GM13977 (cell line): ENCODE data around the gene LRRC17.

Experiments used
- DNase-seq: peaks from one replicate; pipeline ENCODE4 v3.0.0; 2012; ENCODE audit warnings: low spot score
- in situ Hi-C: fragments of 300-500 bp; cut with MboI; formaldehyde crosslinking; loops from one replicate; pipeline ENCODE4 v1.12.0; 2022; ENCODE audit warnings: low sequenced_read_pairs, low pct_unique_long_range_greater_than_20kb, mixed read lengths, inconsistent platforms; ENCODE audit not compliant: unreplicated experiment
- TF ChIP-seq, protein P1 (sequence below): IDR thresholded peaks from 2 replicates; pipeline ENCODE4 v1.5.1; 2012; ENCODE audit warnings: mild to moderate bottlenecking, control low read depth; ENCODE audit not compliant: insufficient read depth; ENCODE audit errors: extremely low read depth, missing control alignments

Gene LRRC17, protein sequence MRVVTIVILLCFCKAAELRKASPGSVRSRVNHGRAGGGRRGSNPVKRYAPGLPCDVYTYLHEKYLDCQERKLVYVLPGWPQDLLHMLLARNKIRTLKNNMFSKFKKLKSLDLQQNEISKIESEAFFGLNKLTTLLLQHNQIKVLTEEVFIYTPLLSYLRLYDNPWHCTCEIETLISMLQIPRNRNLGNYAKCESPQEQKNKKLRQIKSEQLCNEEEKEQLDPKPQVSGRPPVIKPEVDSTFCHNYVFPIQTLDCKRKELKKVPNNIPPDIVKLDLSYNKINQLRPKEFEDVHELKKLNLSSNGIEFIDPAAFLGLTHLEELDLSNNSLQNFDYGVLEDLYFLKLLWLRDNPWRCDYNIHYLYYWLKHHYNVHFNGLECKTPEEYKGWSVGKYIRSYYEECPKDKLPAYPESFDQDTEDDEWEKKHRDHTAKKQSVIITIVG

DNA sequence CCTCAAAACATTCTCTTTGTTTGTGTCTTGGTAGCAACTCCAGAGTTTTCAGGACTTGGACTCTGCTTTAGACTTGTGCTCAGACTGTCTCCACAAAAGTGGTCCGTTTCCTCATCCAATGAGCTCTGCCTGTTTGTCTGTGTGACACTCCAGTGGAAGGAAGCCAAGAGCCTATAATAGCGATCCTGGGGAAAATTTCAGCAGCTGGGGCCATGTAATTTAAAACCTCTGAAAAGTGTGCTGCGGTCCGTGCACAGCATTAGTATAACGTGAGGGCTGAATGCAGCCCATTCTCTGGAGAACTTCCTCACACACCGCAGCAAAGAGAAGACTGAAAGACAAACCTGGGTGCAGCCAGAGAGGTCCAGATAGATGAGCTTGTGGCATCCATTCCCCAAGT, at the start of gene LRRC17:
TSS of gene LRRC17 (plus strand) at position 259 of the 400 bp plus-strand sequence. CDS start 20,914 bp downstream, outside the sequence.
- TF ChIP-seq, protein P1, sequence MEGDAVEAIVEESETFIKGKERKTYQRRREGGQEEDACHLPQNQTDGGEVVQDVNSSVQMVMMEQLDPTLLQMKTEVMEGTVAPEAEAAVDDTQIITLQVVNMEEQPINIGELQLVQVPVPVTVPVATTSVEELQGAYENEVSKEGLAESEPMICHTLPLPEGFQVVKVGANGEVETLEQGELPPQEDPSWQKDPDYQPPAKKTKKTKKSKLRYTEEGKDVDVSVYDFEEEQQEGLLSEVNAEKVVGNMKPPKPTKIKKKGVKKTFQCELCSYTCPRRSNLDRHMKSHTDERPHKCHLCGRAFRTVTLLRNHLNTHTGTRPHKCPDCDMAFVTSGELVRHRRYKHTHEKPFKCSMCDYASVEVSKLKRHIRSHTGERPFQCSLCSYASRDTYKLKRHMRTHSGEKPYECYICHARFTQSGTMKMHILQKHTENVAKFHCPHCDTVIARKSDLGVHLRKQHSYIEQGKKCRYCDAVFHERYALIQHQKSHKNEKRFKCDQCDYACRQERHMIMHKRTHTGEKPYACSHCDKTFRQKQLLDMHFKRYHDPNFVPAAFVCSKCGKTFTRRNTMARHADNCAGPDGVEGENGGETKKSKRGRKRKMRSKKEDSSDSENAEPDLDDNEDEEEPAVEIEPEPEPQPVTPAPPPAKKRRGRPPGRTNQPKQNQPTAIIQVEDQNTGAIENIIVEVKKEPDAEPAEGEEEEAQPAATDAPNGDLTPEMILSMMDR: no peak
- no peak for DNase-seq
- in situ Hi-C loops: no loop called here

DNA sequence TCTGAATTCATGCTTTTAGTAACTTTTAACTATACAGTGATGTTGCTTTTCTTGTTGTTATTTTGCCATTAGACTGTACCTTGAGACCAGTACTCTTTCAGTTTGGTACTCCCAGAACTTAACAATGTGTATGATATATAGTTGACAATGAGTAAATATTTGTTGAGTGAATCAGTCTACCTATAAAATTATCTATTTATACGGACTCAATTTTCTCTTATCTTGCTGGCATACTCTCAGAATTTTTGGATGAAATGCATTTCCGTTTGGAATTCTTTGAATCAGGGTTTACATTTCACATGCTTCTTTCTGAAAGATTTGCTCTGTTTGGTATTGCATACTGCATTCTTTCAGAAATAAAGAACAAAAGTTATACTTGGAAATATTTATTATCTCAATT, 47.8 kb upstream of the LRRC17 start:
- in situ Hi-C loops: no loop called here
- no peak for DNase-seq
- TF ChIP-seq, protein P1: no peak

DNA sequence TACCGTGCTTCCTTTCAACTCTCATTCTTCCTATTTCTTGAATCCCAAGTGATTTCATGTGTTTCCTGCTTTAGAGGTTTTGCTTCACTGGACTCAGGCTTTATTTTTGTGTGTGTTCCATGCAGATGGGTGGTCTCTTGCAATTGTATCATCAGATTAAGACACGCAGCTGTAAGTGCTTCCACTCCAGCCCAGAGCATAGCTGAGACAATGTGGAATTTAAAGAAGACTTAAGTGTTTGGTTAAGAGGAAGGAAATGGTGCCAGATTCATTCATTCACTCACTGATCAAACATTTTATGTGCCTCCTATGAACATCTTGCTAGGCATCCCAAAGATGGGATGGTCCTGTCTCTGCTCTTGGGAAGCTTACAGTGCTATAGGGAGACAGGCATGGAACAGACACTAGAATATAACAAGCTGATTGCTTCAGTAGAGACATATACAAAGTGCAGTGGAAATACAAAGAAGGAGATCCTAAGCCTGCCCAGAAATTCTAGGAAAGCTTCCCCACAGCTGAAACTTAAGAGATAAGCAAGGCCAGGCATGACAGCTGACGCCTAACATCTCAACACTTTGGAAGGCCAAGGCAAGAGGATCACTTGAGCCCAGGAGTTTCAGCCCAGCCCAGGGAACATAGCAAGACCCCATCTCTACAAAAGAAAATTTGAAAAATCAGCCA, 46.1 kb upstream of the LRRC17 start:
- in situ Hi-C loops: no loop called here

DNA sequence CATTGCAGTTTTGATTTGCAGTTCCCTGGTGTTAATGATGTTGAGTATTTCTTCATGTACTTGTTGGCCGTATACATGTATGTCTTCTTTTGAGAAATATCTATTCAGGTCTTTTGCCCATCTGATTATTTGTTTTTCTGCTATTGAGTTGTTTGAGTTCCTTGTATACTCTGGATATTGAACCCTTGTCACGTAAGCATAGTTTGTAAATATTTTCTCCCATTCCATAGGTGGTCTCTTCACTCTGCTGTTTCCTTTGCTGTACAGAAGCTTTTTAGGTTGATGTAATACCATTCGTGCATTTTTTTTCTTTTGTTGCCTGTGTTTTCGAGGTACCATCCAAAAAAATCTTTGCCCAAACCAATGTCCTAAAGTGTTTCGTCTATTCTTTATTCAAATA, 43.6 kb upstream of the LRRC17 start:
- in situ Hi-C loops: no loop called here
- TF ChIP-seq, protein P1: no peak
- DNase-seq: no peak

More for the DNA sequence above, 46.1 kb upstream of the LRRC17 start:
- no peak for DNase-seq
- TF ChIP-seq, protein P1: no peak

DNA sequence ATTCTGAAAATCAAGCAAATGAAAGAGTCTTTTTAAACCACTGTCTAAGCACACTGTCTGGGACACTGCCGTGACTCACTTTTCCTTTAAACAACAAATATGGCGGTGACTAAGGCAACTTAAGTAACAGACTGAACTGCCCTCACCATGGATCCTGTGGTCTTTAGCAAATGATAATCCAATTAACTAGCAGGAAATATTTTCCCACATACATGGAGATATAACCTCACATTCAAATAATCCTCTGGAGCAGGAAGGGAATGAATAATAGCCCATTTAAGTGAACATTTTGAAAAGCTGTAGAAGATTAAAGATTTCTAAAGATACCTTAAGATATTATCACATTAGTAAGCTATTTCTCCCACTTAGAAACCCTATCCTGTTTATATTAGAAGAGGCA, 40.3 kb upstream of the LRRC17 start:
- in situ Hi-C loops: no loop called here
- TF ChIP-seq, protein P1: no peak
- DNase-seq: no peak

DNA sequence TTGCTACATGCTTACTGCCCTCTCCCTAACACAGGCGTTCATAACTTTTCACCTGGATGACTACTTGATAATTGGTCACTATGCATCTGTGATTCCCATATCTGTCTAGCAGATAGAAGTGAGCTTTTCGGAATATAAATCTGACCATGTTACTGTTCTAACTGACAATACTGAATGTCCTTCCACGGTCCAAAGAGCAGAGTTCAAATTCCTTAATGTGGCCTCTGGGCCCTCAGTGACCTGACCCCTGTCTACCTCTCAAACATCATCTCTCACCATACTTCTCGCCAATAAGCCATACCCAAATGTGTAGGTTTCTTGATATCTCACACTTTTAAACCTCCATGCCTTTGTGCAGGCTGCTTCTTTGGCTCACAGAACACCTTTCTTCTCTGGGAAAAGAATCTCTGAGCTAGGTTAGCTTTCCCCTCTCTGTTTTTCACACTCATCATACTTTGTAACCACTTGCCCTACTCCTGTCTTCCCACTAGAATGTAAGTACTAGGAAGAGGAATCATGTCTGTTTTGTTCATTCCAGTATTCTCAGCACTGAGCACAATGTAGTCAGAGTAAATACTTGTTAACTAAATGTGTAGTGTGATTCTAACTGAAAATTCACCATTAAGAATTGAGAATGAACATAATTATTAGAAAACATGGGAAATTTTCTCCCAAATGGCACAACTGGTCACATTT, 39.2 kb upstream of the LRRC17 start:
- in situ Hi-C loops: no loop called here
- DNase-seq: no peak
- TF ChIP-seq, protein P1: no peak
